Activated B cell treated with CpG ODN at 0.5 μM for 24 hours (primary cell): ENCODE results near the gene FCN2. TPM values are rescaled to one million over a fixed set of nuclear protein-coding genes. Genes with fewer than 3 reads are reported as not detected.

ENCODE experiments used
- ATAC-seq: fragments of 200-7000 bp; cut with Tn5 transposase; one replicate; pipeline ENCODE4 v1.10.0; 2021; ENCODE audit warnings: low read depth, mild to moderate bottlenecking, moderate library complexity
- CTCF ChIA-PET: fragments of 350-600 bp; sonication (Branson Sonifier 250); formaldehyde crosslinking; loops from one replicate; lab custom pipeline; 2021; ENCODE audit warnings: antibody characterized with exemption; lab: Charles Lee
- POLR2A ChIA-PET: fragments of 350-600 bp; sonication (Branson Sonifier 250); formaldehyde crosslinking; loops from one replicate; lab custom pipeline; 2021; ENCODE audit warnings: antibody characterized with exemption; lab: Charles Lee
- DNase-seq: peaks from one replicate; pipeline ENCODE4 v3.0.0; 2022
- H3K27ac Mint-ChIP-seq: one replicate; pipeline ENCODE4 v1.8.0; 2020; ENCODE audit warnings: mixed read lengths
- H3K27me3 Mint-ChIP-seq: one replicate; pipeline ENCODE4 v1.8.0; 2021; ENCODE audit warnings: mixed read lengths
- H3K36me3 Mint-ChIP-seq: one replicate; pipeline ENCODE4 v1.8.0; 2021; ENCODE audit warnings: low read depth, mixed read lengths
- H3K4me1 Mint-ChIP-seq: one replicate; pipeline ENCODE4 v1.8.0; 2021; ENCODE audit warnings: mixed read lengths
- H3K4me3 Mint-ChIP-seq: one replicate; pipeline ENCODE4 v1.8.0; 2020; ENCODE audit warnings: mild to moderate bottlenecking, mixed read lengths
- H3K9me3 Mint-ChIP-seq: one replicate; pipeline ENCODE4 v1.8.0; 2020; ENCODE audit warnings: mixed read lengths
- intact Hi-C: fragments of 100-400 bp; cut with micrococcal nuclease; formaldehyde crosslinking; loops from one replicate; pipeline ENCODE4 v1.15.1; 2024
- total RNA-seq: library from RNA; stranded (reverse); gene quantifications from 2 replicates; pipeline ENCODE4 v1.2.3, GENCODE V29; 2022
- TF ChIP-seq, protein P1 (sequence below): fragments of 200-600 bp; IDR thresholded peaks from one replicate; pipeline ENCODE4 v1.8.0; 2022; ENCODE audit warnings: antibody characterized with exemption, mild to moderate bottlenecking

Gene FCN2
- total RNA-seq, 1 donor from 2014 or later = not detected

DNA sequence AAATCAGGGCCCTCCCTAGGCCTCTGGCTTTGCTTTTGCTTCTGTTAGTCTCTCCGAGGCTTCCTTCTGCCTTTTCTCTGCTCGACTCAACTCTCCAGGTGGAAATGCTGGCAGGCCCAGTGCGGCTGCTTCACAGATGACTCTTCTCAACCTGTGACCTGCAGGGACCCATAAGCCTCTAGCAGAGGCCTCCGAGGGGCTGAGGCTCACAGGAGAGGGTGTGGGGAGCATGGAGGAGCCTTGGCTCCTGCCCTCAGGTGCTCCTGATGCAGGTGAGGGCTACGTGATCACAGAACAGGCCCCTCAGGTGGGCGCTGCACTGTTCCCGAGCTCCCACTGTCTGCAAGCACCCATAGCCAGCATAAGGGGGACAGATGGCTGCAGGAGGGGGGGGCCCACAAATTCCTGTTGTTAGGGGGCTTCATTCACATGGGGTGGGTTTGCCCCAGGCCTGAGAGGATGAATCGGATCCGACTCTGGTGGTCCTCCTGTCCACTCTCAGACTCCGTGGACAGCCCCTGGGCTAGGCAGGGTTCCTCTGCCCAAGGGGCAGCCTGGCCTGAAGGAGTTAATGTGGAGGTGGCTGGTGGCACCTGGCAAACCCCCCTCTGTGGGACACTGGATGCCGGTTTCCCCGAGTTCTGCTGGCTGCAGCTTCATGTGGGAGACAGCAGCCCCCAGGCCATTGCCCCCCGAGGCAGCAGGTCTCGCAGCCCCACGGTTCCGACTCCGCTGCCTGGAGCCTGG lies 10.9 kb upstream of the FCN2 start:
- POLR2A ChIA-PET = no interaction called here
- intact Hi-C loops = no loop called here
- H3K27me3 Mint-ChIP-seq = peaks cover 6% of the 10 kb centered on the region
- CTCF ChIA-PET = no interaction called here
- H3K4me3 Mint-ChIP-seq = no peak overlapping the region
- DNase-seq (no peak), ATAC-seq (no peak)
- TF ChIP-seq, protein P1, sequence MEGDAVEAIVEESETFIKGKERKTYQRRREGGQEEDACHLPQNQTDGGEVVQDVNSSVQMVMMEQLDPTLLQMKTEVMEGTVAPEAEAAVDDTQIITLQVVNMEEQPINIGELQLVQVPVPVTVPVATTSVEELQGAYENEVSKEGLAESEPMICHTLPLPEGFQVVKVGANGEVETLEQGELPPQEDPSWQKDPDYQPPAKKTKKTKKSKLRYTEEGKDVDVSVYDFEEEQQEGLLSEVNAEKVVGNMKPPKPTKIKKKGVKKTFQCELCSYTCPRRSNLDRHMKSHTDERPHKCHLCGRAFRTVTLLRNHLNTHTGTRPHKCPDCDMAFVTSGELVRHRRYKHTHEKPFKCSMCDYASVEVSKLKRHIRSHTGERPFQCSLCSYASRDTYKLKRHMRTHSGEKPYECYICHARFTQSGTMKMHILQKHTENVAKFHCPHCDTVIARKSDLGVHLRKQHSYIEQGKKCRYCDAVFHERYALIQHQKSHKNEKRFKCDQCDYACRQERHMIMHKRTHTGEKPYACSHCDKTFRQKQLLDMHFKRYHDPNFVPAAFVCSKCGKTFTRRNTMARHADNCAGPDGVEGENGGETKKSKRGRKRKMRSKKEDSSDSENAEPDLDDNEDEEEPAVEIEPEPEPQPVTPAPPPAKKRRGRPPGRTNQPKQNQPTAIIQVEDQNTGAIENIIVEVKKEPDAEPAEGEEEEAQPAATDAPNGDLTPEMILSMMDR = no peak
- H3K4me1 Mint-ChIP-seq = peaks cover 19% of the 10 kb centered on the region
- H3K27ac Mint-ChIP-seq = no peak overlapping the region
- no peaks in the 10 kb centered on the region for H3K36me3 Mint-ChIP-seq
- H3K9me3 Mint-ChIP-seq = peaks cover 7% of the 10 kb centered on the region

DNA sequence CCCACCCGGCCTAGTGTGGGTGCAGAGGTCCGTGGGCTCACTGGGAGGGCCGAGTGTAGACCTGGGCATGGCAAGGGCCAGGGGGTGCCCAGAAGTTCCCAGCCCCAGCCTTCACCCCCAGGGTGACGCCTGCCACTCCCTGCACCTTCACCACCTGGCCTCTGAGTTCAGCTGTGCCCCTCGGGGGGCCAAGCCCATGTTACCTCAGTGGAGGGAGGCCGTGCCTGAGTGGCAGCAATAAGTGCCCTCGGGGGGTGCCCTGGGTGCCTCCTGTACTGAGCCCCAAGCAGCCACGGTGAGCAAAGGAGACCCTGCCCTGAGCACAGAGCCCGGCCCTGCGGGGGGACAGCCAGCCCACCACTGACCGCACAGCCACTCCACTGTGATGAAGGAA lies 10.3 kb upstream of the FCN2 start:
- Mint-ChIP-seq H3K4me1 (peaks cover 19% of the 10 kb centered on the region), H3K36me3 (no peaks in the 10 kb centered on the region), H3K9me3 (peaks cover 7% of the 10 kb centered on the region), H3K27me3 (peaks cover 6% of the 10 kb centered on the region), H3K27ac (no peak overlapping the region), H3K4me3 (no peak overlapping the region)
- CTCF ChIA-PET = no interaction called here
- no peak for ATAC-seq
- POLR2A ChIA-PET = no interaction called here
- TF ChIP-seq, protein P1 = no peak
- no peak for DNase-seq
- intact Hi-C loops = no loop called here

DNA sequence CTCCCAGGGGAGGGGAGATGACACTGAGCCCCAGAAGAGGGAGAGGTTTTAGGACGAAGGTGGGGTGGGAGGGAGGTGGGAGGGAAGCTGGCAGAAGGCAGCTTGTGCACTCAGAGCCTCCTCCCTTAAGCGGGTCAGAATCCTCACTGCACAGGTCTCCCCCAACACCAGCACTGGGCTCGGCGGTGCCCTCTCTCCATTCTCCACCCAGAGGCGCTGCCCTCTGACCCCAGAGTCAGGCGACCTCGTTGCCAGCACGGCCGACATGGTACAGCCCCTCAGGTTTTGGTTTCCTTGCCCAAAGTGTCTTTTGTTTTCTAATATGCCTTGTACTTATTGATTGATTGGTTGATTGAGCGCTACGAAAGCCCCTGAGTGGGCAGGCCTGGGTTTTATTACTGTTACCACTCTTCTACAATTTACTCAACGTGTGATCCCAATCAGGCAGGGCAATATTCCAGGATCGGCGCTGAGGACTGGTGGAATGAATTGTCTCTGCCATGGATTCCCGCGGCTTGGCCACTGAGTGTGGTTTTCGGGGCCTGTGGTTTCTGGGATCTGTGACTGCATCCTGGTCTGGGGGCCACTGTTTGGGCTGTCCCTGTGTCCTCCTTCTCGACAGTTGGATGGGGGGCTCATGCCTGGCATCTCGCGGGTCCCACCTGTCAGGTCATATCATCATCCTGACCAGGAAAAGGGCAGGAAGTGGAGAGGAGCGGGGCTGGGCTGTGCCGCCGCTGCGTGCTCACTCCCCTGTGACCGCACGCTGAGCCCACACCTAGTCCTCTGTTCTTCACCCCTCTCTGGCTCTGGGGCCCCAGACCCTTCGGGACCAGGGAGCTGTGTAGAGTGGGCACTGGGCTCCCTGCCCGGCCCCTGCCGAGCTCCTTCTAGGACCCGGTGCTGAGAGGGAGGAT lies 9.6 kb upstream of the FCN2 start:
- ChIA-PET POLR2A (no interaction called here), CTCF (no interaction called here)
- Mint-ChIP-seq H3K9me3 (peaks cover 7% of the 10 kb centered on the region), H3K27me3 (peaks cover 6% of the 10 kb centered on the region), H3K36me3 (no peaks in the 10 kb centered on the region), H3K4me3 (no peak overlapping the region), H3K27ac (no peak overlapping the region), H3K4me1 (peaks cover 19% of the 10 kb centered on the region)
- DNase-seq (no peak), ATAC-seq (no peak)
- TF ChIP-seq, protein P1 = no peak
- intact Hi-C loops = no loop called here

DNA sequence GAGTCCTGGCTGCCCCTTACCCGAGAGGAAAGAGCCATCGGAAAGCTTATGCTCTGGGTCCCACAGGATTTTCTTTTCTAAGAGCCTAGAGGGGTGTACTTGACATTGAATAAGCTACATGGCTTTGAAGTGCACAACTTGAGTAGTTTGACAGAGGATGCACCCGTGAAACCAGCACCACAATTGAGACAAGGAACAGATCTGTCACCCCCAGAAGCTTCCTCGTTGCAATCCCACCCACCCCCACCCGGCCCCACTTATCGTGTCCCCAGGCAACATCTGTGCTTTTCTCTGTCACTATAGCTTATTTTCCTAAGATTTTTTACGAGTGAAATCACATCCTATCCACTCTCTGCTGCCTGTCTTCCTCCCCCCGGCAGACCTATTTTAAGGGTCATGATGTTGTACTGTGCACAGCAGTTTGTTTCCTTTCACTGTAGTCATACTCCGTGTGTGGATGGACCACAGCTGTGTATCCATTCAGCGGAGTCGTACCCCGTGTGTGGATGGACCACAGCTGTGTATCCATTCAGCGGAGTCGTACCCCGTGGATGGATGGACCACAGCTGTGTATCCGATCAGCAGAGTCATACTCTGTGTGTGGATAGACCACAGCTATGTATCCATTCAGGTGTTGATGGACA lies 8.8 kb upstream of the FCN2 start:
- POLR2A ChIA-PET = interaction anchor here (0.6 kb wide), 1 partner anchor 627 kb away, joined by 8 read pairs; no protein-coding TSS in a partner anchor
- CTCF ChIA-PET = no interaction called here
- intact Hi-C loops = no loop called here
- Mint-ChIP-seq H3K4me3 (no peak overlapping the region), H3K9me3 (peaks cover 7% of the 10 kb centered on the region), H3K36me3 (no peaks in the 10 kb centered on the region), H3K4me1 (peaks cover 19% of the 10 kb centered on the region), H3K27me3 (peaks cover 6% of the 10 kb centered on the region), H3K27ac (no peak overlapping the region)
- TF ChIP-seq, protein P1 = no peak
- ATAC-seq = no peak
- no peak for DNase-seq
